Stimulated activated CD4-positive, alpha-beta T cell treated with anti-CD3 and anti-CD28 coated beads, Interleukin-15, amount 100 ng/mL, for 48 hours (primary cell): ENCODE results near the gene CNTN5.

Experiments
- DNase-seq, 2 donors: peaks; one replicate each; pipeline ENCODE4 v3.0.0-alpha.2; 2020; ENCODE audit warnings: low read depth in 2 of 2

The CNTN5 gene

GRCh38 chr11:99630629-99631028 is 609.9 kb downstream of the CNTN5 start:
- no peak for DNase-seq

DNA sequence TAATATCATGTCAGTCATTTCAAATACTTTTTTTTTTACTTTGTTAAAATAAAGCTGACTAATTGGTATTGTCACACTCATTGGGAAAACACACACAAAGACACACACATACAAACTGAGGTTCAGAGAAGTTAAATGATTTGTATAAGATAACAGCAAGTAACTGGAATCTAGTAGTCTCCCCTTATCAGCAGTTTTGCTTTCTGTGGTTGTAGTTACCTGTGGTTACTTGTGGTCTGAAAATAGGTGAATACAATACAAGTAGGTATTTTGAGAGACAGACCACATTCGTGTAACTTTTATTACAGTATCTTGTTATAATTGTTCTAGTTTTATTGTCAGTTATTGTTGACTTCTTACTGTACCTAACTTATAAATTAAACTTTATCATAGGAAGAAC is 610.9 kb downstream of the CNTN5 start:
- DNase-seq: no peak

DNA sequence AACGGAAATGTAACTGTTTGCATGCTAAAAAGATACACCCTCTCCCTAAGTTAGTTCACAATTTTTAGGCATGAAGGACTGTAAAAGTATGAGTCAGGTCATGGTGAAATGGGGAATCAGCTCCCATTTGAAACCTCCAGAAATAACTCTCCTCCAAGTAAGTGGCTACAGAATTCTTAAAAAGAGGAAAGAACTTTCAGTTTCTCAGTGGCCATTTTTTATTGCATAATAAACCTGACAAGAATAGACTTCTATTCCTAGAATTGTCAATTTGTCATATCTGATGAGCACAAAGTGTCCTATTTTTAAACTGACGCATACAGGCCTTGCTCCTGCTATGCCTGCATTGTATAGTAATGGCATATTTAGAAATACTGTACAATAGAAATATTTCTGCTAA is 612.2 kb downstream of the CNTN5 start:
- no peak for DNase-seq

GRCh38 chr11:99634581-99634980 is 613.8 kb downstream of the CNTN5 start:
- no peak for DNase-seq

DNA sequence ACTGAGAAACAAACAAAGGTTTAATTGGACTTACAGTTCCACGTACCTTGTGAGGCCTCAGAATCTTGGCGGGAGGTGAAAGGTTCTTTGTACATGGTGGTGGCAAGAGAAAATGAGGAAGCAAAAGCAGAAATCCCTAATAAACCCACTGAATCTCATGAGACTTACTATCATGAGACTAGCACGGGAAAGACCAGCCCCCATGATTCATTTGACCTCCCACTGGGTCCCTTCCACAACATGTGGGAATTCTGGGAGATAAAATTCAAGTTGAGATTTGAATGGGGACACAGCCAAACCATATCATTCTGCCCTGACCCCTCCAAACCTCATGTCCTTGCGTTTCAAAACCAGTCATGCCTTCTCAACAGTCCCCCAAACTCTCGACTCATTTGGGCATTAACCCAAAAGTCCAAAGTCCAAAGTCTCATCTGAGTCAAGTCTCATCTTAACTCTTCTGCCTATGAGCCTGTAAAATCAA is 617.4 kb downstream of the CNTN5 start:
- no peak for DNase-seq

- no peak for DNase-seq
Observed at GRCh38 chr11:99640671-99641070, 619.9 kb downstream of the CNTN5 start.

- no peak for DNase-seq
Observed at GRCh38 chr11:99645934-99646333, 625.2 kb downstream of the CNTN5 start.

DNA sequence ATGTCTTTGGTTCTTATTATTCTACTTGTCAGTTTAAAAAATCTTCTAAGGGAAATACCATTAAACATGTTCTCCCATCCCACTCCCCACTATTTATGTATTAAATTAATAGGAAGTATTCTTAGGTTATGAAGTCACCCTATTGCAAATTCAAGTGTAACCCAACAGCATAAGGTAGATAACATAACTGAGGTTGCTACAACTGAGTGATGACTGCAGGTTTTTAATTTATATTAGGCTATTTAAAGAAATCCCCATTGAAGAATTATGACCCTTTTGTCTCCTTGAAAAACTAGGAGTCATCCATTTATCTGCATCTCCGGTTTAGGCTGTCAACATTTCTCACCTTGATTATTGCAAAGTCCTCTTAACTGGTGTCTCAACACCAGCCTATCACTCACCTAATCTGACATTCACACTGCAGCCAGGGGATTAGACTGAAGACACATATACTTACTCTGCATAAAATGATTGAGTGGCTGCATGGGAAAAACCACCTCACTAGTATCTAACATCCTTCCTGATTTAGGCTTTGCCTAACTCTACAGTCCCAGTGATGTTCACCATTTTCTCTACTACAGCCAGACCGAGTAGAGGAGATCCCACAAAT is 649.4 kb downstream of the CNTN5 start:
- no peak for DNase-seq

DNA sequence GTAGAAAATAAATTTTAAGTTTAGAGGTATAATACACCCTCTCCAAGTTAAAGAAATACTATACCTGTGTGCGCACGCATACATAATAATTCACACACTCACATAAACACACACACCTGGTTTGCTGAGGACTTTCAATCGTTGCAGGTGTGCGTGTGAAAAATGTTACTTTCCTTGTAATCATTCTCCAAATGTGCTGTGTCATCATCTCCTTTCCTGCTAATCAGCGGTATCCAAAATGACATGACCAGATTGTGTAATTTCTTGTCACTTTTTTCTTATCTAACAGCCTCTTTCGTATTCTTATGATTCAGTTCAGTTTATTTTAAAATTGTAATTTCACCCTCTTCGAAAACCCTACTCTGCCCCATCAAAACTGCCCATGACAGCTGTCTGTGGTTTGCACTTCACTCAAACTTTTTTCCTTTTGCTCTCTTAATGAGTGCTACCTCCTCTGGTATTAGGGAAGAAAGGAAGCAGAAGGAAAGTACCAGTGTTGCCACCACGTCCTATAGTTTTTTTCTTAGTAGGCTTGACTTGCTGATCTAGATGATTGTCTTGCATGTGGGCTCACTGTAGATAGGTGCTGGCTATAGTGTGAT is 651.2 kb downstream of the CNTN5 start:
- no peak for DNase-seq

DNA sequence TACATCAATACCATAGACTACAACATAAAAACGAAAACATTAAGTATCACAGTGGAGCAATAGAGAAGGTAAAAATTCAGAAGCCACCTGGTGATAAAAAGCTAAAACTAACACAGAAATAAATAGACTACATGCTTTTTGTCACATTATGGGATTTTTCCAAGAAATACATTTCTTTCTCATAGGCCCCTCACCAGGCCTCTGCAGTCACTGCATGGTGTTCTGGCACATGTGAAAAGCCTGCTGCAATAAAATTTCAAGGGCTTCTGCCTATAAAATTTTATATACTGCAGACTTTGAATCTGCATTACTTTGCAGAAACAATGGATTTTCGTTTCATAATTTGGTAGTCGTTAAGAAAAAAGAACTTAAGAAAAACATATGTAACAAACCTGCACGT is 655.5 kb downstream of the CNTN5 start:
- DNase-seq: no peak

GRCh38 chr11:99682171-99682570 is 661.4 kb downstream of the CNTN5 start:
- no peak for DNase-seq

- no peak for DNase-seq
Observed at GRCh38 chr11:99682646-99683045, 661.9 kb downstream of the CNTN5 start.

- no peak for DNase-seq
Observed at GRCh38 chr11:99683933-99684332, 663.2 kb downstream of the CNTN5 start.

GRCh38 chr11:99686838-99687237 is 666.1 kb downstream of the CNTN5 start:
- no peak for DNase-seq

GRCh38 chr11:99687320-99687719 is 666.6 kb downstream of the CNTN5 start:
- no peak for DNase-seq

GRCh38 chr11:99693941-99694492 is 673.3 kb downstream of the CNTN5 start:
- no peak for DNase-seq

GRCh38 chr11:99695106-99695505 is 674.4 kb downstream of the CNTN5 start:
- no peak for DNase-seq

DNA sequence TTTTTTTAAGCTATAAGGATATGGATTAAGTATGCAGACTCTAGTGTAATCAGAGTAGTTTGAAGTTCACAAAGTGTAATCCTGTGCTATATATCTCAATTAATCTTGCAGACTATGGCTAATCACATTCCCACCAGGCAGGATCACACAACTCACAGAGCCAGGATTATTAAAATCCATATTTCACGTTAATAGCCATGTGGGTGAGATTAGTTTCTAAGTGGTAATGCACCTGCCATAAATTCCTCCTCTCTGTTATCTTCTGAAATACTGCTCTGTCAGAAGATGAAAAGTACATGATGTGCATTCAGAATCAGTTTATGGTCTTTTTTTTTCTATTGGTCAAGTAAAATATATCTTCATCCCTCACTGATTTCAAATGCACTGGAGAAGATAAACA is 686.1 kb downstream of the CNTN5 start:
- no peak for DNase-seq

- DNase-seq: no peak
Observed at GRCh38 chr11:99708928-99709672, 688.4 kb downstream of the CNTN5 start.

DNA sequence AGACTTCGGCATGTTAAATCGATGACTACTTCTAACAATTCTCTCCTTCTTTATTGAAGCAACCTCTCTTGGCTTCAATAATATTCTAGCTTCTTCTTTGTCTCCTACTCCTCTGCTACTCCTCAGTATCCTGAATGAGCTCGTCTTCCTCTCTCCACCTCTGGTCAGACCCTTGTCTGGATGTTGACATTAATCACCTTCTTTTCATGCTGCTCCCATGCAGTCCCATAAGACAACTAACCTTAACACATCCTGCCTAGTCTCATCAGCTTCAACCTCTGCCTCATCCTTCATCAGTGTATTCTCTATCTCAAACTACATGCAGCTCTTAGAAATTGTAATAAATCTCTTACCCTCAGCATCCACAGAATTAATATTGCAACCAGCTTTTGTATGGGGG is 695.6 kb downstream of the CNTN5 start:
- DNase-seq: no peak

- no peak for DNase-seq
Observed at GRCh38 chr11:99718291-99718690, 697.5 kb downstream of the CNTN5 start.

DNA sequence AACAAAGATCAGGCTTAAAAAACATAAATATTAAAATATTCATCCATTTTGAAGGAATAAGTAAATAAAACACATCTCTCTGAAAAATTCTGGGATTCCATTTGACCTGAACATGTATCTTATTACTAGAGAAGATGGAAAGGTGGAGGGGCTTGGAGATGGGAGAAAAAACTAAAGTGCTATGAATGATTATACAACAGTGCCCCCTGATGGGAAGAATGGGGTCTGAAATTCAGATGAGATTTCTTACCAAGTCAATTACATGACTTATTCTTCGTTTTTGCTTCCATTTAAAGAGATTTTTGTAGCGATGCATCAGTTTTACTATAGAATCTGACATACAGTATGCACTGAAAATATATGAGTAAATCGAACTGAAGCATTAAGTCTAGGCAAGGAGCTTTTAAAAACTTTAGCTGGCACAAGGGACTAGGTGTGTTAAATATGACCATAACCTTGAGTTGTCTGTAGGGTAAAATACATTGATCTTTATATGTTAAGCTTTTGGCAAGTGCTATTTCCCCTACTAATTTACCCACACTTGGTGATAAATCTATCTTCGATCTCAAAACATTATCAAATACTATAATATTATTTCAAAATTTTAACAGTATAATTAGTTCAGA is 718.8 kb downstream of the CNTN5 start:
- DNase-seq: no peak
